ENCODE results near the gene RASSF5.

The RASSF5 gene

GRCh38 chr1:206589206-206589605, 81.9 kb downstream of the RASSF5 start:
- no peak overlapping the region for H3K4me3 ChIP-seq (ENCODE audit: low read depth, low read length)
- H3K4me1 ChIP-seq, result no peaks in the 10 kb centered on the region
- no peak for DNase-seq
- H3K27me3 ChIP-seq, result no peaks in the 10 kb centered on the region
- H3K9me3 ChIP-seq, result no peaks in the 10 kb centered on the region
- TF ChIP-seq CTCF (IDR thresholded peaks at IDR 0.05; ENCODE audit: low read depth, low read length), result no peak
- H3K36me3 ChIP-seq, result peaks cover 26% of the 10 kb centered on the region

- peak; percentile 32 for TF ChIP-seq CTCF (IDR thresholded peaks at IDR 0.05; ENCODE audit: low read depth, low read length)
- H3K9me3 ChIP-seq, result no peaks in the 10 kb centered on the region
- no peak for DNase-seq
- H3K36me3 ChIP-seq, result peaks cover 36% of the 10 kb centered on the region
- H3K27me3 ChIP-seq, result no peaks in the 10 kb centered on the region
- H3K4me3 ChIP-seq (ENCODE audit: low read depth, low read length), result no peak overlapping the region
- H3K4me1 ChIP-seq, result no peaks in the 10 kb centered on the region
Observed at GRCh38 chr1:206590025-206590758, 82.9 kb downstream of the RASSF5 start.

- no peak for DNase-seq
- no peak for TF ChIP-seq CTCF (IDR thresholded peaks at IDR 0.05; ENCODE audit: low read depth, low read length)
- H3K36me3 ChIP-seq, result peaks cover 46% of the 10 kb centered on the region
- H3K4me1 ChIP-seq, result no peaks in the 10 kb centered on the region
- H3K9me3 ChIP-seq, result no peaks in the 10 kb centered on the region
- no peak overlapping the region for H3K4me3 ChIP-seq (ENCODE audit: low read depth, low read length)
- no peaks in the 10 kb centered on the region for H3K27me3 ChIP-seq
Observed at GRCh38 chr1:206591226-206591625, 83.9 kb downstream of the RASSF5 start.

GRCh38 chr1:206591696-206592095, 84.4 kb downstream of the RASSF5 start:
- Histone ChIP-seq H3K9me3 (no peaks in the 10 kb centered on the region), H3K36me3 (peaks cover 49% of the 10 kb centered on the region), H3K27me3 (no peaks in the 10 kb centered on the region), H3K4me1 (no peaks in the 10 kb centered on the region), H3K4me3 (ENCODE audit: low read depth, low read length) (no peak overlapping the region)
- no peak for DNase-seq
- no peak for TF ChIP-seq CTCF (IDR thresholded peaks at IDR 0.05; ENCODE audit: low read depth, low read length)

- H3K36me3 ChIP-seq, result peaks cover 61% of the 10 kb centered on the region
- TF ChIP-seq CTCF (IDR thresholded peaks at IDR 0.05; ENCODE audit: low read depth, low read length), result no peak
- no peaks in the 10 kb centered on the region for H3K9me3 ChIP-seq
- H3K4me1 ChIP-seq, result no peaks in the 10 kb centered on the region
- no peak for DNase-seq
- H3K4me3 ChIP-seq (ENCODE audit: low read depth, low read length), result no peak overlapping the region
- H3K27me3 ChIP-seq, result no peaks in the 10 kb centered on the region
Observed at GRCh38 chr1:206593351-206593925, 86.1 kb downstream of the RASSF5 start.

- no peaks in the 10 kb centered on the region for H3K4me1 ChIP-seq
- no peak for DNase-seq
- no peaks in the 10 kb centered on the region for H3K27me3 ChIP-seq
- H3K36me3 ChIP-seq, result peaks cover 73% of the 10 kb centered on the region
- no peak overlapping the region for H3K4me3 ChIP-seq (ENCODE audit: low read depth, low read length)
- H3K9me3 ChIP-seq, result no peaks in the 10 kb centered on the region
- no peak for TF ChIP-seq CTCF (IDR thresholded peaks at IDR 0.05; ENCODE audit: low read depth, low read length)
Observed at GRCh38 chr1:206595581-206596318, 88.4 kb downstream of the RASSF5 start.
